ENCODE data around the gene RAD51B. TPM values are rescaled to one million over a fixed set of nuclear protein-coding genes. Genes with fewer than 3 reads are reported as not detected.
A peak's percentile ranks its signal among the peaks of the same experiment; 100 is the strongest.

Gene RAD51B
- total and polyA plus RNA-seq, 8 donors = 1.8 to 30.7 (median 15.3) TPM

GRCh38 chr14:68374682-68375081 lies 555.1 kb downstream of the RAD51B start:
- intact Hi-C loops (cut with DNase I; ENCODE audit: low total_unique reads) = no loop called here
- Histone ChIP-seq H3K4me3 (no peak overlapping the region), H3K27ac (no peak overlapping the region), H3K4me1 (peaks cover 0 to 37% (median 22%) of the 10 kb centered on the region in 4 donors), H3K36me3 (no peaks in the 10 kb centered on the region), H3K9me3 (no peaks in the 10 kb centered on the region), H3K27me3 (no peaks in the 10 kb centered on the region)
- no peak for DNase-seq
- TF ChIP-seq EP300 (IDR thresholded peaks at IDR 0.05) (no peak), POLR2AphosphoS5 (IDR thresholded peaks at IDR 0.05) (no peak), POLR2A (IDR thresholded peaks at IDR 0.05) (no peak), CTCF (IDR thresholded peaks at IDR 0.05) (no peak)
- WGBS, 5 donors = 34 to 64% (median 45%) methylated on average over 7 of the region's 7 CpGs

DNA sequence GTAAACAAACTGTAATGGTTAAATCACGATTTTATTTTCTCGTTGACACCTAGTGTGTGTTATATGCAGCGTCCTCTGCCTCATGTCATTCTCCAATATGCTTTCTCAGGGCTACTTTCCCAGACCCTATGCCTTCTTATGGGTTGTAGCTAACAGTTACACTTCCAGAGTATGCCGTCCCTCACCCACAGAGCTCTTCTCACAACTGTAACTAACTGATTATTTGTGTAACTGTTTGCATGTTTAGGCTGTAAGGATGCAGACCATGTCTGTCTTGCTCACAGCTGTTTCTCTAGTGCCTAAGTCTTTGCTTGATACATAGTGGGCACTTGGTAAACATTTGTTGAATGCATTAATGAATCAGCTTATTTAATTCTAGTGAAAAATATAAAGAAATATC lies 555.8 kb downstream of the RAD51B start:
- Histone ChIP-seq H3K4me1 (peaks cover 0 to 33% (median 24%) of the 10 kb centered on the region in 4 donors), H3K27me3 (no peaks in the 10 kb centered on the region), H3K36me3 (no peaks in the 10 kb centered on the region), H3K27ac (no peak overlapping the region), H3K4me3 (no peak overlapping the region), H3K9me3 (no peaks in the 10 kb centered on the region)
- WGBS, 5 donors = 81 to 87% (median 83%) methylated on average over 4 of the region's 4 CpGs
- TF ChIP-seq CTCF (IDR thresholded peaks at IDR 0.05) (no peak), EP300 (IDR thresholded peaks at IDR 0.05) (no peak), POLR2A (IDR thresholded peaks at IDR 0.05) (no peak), POLR2AphosphoS5 (IDR thresholded peaks at IDR 0.05) (no peak)
- DNase-seq = no peak
- intact Hi-C loops (cut with DNase I; ENCODE audit: low total_unique reads) = no loop called here

DNA sequence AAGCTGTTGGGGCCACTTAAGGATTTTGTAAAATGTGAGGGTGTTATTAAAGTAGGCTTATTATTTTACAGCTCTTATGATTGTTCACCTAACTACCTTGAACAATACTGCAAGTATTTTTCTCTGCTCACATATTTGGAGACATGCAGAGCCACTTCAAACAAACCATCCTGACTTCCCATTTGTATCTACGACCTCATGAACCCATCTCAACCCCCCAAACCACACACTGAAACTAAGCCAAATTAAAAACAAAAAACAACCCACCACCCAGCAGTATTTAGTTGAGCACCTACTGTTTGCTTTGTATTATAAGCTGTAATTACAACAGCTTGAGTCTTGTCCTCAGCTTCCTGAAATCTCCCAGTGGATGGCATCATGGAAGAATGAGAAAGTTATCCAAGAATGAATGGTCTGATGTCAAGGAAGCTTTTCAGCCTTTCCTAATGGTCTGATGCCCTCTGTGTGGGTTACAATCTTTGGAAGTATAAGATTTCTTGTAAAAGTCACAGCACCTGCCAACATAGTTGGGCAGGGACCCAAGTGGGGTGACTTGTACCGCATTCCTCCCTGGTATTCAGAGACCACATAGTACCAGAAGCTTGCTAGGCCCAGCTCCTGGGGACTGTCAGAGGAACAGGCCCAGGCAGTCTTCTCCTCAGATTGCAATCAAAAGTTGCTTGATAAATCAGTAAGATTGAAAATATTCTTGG lies 556.6 kb downstream of the RAD51B start:
- no peaks in the 10 kb centered on the region for H3K27me3 ChIP-seq
- no peak overlapping the region for H3K4me3 ChIP-seq
- peaks cover 0 to 33% (median 24%) of the 10 kb centered on the region in 4 donors for H3K4me1 ChIP-seq
- no peaks in the 10 kb centered on the region for H3K9me3 ChIP-seq
- H3K36me3 ChIP-seq = no peaks in the 10 kb centered on the region
- intact Hi-C loops (cut with DNase I; ENCODE audit: low total_unique reads) = no loop called here
- no peak for TF ChIP-seq POLR2A (IDR thresholded peaks at IDR 0.05)
- no peak for TF ChIP-seq POLR2AphosphoS5 (IDR thresholded peaks at IDR 0.05)
- no peak for TF ChIP-seq EP300 (IDR thresholded peaks at IDR 0.05)
- no peak for TF ChIP-seq CTCF (IDR thresholded peaks at IDR 0.05)
- DNase-seq = no peak
- WGBS, 5 donors = 67 to 84% (median 75%) methylated on average over 2 of the region's 2 CpGs
- peak overlapping the region in 4 of 5 donors; percentile 3 to 70 (median 60) for H3K27ac ChIP-seq

DNA sequence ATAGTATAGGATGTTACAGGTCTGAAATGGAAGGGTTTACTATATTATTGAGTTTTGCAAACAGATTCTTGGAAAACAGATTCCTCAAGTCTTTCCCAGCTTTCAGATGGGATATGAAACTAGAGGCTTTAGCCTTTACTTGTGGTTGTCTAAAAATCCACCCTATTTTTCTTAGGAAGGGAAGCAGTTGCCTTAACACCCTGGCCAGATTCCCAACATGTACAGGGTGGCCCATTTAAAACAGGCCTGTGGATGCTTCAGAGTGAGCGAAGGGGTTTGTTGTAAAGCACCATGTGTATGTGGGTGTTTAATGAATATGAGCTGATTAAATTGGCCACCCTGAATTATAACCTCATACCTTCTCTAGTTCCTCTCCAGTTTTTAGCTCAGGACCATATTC lies 557.4 kb downstream of the RAD51B start:
- Histone ChIP-seq H3K4me1 (peaks cover 0 to 33% (median 24%) of the 10 kb centered on the region in 4 donors), H3K27me3 (no peaks in the 10 kb centered on the region), H3K36me3 (no peaks in the 10 kb centered on the region), H3K9me3 (no peaks in the 10 kb centered on the region), H3K4me3 (no peak overlapping the region), H3K27ac (peak overlapping the region in 4 of 5 donors; percentile 3 to 70 (median 60))
- intact Hi-C loops (cut with DNase I; ENCODE audit: low total_unique reads) = no loop called here
- no peak for DNase-seq
- WGBS, 5 donors = 44 to 90% (median 88%) methylated on average over 1 of the region's 1 CpG
- no peak for TF ChIP-seq POLR2A (IDR thresholded peaks at IDR 0.05)
- TF ChIP-seq CTCF (IDR thresholded peaks at IDR 0.05) = no peak
- no peak for TF ChIP-seq POLR2AphosphoS5 (IDR thresholded peaks at IDR 0.05)
- no peak for TF ChIP-seq EP300 (IDR thresholded peaks at IDR 0.05)
